ENCODE data around the gene SHISA9.

Gene SHISA9

GRCh38 chr16:13083681-13084080, 182.3 kb downstream of the SHISA9 start:
- no peak for FAIRE-seq

GRCh38 chr16:13084331-13084730, 182.9 kb downstream of the SHISA9 start:
- FAIRE-seq: no peak

GRCh38 chr16:13093661-13094060, 192.3 kb downstream of the SHISA9 start:
- no peak for FAIRE-seq

- no peak for FAIRE-seq
Observed at GRCh38 chr16:13095061-13095460, 193.7 kb downstream of the SHISA9 start.

- FAIRE-seq: no peak
Observed at GRCh38 chr16:13098536-13098935, 197.1 kb downstream of the SHISA9 start.

- FAIRE-seq: no peak
Observed at GRCh38 chr16:13099822-13100221, 198.4 kb downstream of the SHISA9 start.

GRCh38 chr16:13100970-13101369, 199.6 kb downstream of the SHISA9 start:
- FAIRE-seq: no peak

- no peak for FAIRE-seq
Observed at GRCh38 chr16:13101828-13102227, 200.4 kb downstream of the SHISA9 start.

GRCh38 chr16:13102401-13102800, 201.0 kb downstream of the SHISA9 start:
- no peak for FAIRE-seq

GRCh38 chr16:13103831-13104530, 202.6 kb downstream of the SHISA9 start:
- FAIRE-seq: no peak

- no peak for FAIRE-seq
Observed at GRCh38 chr16:13104772-13105171, 203.4 kb downstream of the SHISA9 start.

- no peak for FAIRE-seq
Observed at GRCh38 chr16:13105427-13105826, 204.0 kb downstream of the SHISA9 start.

- no peak for FAIRE-seq
Observed at GRCh38 chr16:13106464-13106863, 205.1 kb downstream of the SHISA9 start.

- FAIRE-seq: no peak
Observed at GRCh38 chr16:13108126-13108525, 206.7 kb downstream of the SHISA9 start.

GRCh38 chr16:13109171-13109570, 207.8 kb downstream of the SHISA9 start:
- no peak for FAIRE-seq

GRCh38 chr16:13110124-13110796, 208.9 kb downstream of the SHISA9 start:
- FAIRE-seq: no peak

GRCh38 chr16:13111747-13112146, 210.3 kb downstream of the SHISA9 start:
- no peak for FAIRE-seq

GRCh38 chr16:13113741-13114140, 212.3 kb downstream of the SHISA9 start:
- no peak for FAIRE-seq

- no peak for FAIRE-seq
Observed at GRCh38 chr16:13118091-13118490, 216.7 kb downstream of the SHISA9 start.

- FAIRE-seq: no peak
Observed at GRCh38 chr16:13120091-13120490, 218.7 kb downstream of the SHISA9 start.

- FAIRE-seq: no peak
Observed at GRCh38 chr16:13120557-13120956, 219.2 kb downstream of the SHISA9 start.

- no peak for FAIRE-seq
Observed at GRCh38 chr16:13123991-13124390, 222.6 kb downstream of the SHISA9 start.

GRCh38 chr16:13127144-13127543, 225.7 kb downstream of the SHISA9 start:
- FAIRE-seq: no peak

- FAIRE-seq: no peak
Observed at GRCh38 chr16:13130586-13130985, 229.2 kb downstream of the SHISA9 start.

GRCh38 chr16:13134836-13135235, 233.4 kb downstream of the SHISA9 start:
- FAIRE-seq: no peak
